Pancreas (tissue), 8 donors: ENCODE data around the gene ANKRD62. TPM values are rescaled to one million over a fixed set of nuclear protein-coding genes. Genes with fewer than 3 reads are reported as not detected.

Experiments
- polyA plus RNA-seq, 2 donors: library from polyadenylated mRNA; stranded (reverse); fragments of 200-250 nt; gene quantifications; one replicate each; pipeline ENCODE4 v1.2.3, GENCODE V29; 2013
- total RNA-seq, 6 donors: library from RNA; stranded (reverse); fragmentation: NEBNext Ultra II Directional in 4 of 6; extraction: Animal tissue kit (Norgen Biotek cat#: 25700) in 4 of 6; gene quantifications; one replicate each; pipeline versions ENCODE4 v1.2.1 to v1.2.4, GENCODE V29; 2021 to 2023
- donor health status: healthy with polysubstance abuse.
- donor health status: DM: no; HTN: no; CAD: no; lungs with moderate emphysema.
- donor health status: DM: no; HTN: no; CAD: no.
- donor health status: Bipolar disorder and iron deficiency.
- donor health status: DM: yes; HTN: yes; CAD: no.
- donor health status: DM: no; HTN: no; CAD: no.
- donor health status: DM: no; HTN: no; CAD: no.
- donor health status: DM: yes; HTN: yes; CAD: no.

The ANKRD62 gene
- total and polyA plus RNA-seq, 8 donors = 0.38 to 5.2 (median 3.0) TPM

Other genes starting within 250 kb of the ANKRD62 start
- 10 to 100 TPM; 10.4 to 22.0 (median 13.3) TPM for gene CHMP1B, start 242.4 kb upstream of the ANKRD62 start, total RNA-seq
- 10 to 100 TPM in 1 of 2 donors, 1 to 10 TPM in 1; 9.5 to 19.6 TPM for gene CHMP1B, start 242.4 kb upstream of the ANKRD62 start, polyA plus RNA-seq
- 10 to 100 TPM; 20.7 to 30.4 (median 24.8) TPM for gene MPPE1, start 185.5 kb upstream of the ANKRD62 start, total RNA-seq
- 10 to 100 TPM; 24.8 to 43.2 TPM for gene MPPE1, start 185.5 kb upstream of the ANKRD62 start, polyA plus RNA-seq
- 100 to 1,000 TPM; 140 to 286 (median 208) TPM for gene IMPA2, start 112.3 kb upstream of the ANKRD62 start, total RNA-seq
- 100 to 1,000 TPM in 1 of 2 donors, 10 to 100 TPM in 1; 93.5 to 130 TPM for gene IMPA2, start 112.3 kb upstream of the ANKRD62 start, polyA plus RNA-seq
- gene CIDEA, start 160.5 kb downstream of the ANKRD62 start, total RNA-seq = under 1 TPM in 2 of 6 donors, not detected in 4; 0.35 to 0.64 TPM
- gene CIDEA, start 160.5 kb downstream of the ANKRD62 start, polyA plus RNA-seq = 1 to 10 TPM in 1 of 2 donors, not detected in 1; 3.5 TPM
- gene TUBB6, start 214.4 kb downstream of the ANKRD62 start, total RNA-seq = 10 to 100 TPM; 18.0 to 33.6 (median 22.9) TPM
- gene TUBB6, start 214.4 kb downstream of the ANKRD62 start, polyA plus RNA-seq = 10 to 100 TPM; 34.0 to 35.0 TPM